AG09319 (cell line): ENCODE data around the gene ECHDC1.

Source experiments
- DNase-seq: peaks from one replicate; pipeline ENCODE4 v3.0.0-alpha.2; 2010; ENCODE audit warnings: low read depth; ENCODE audit errors: extremely low read depth
- TF ChIP-seq, protein P1 (sequence below): IDR thresholded peaks from 2 replicates; pipeline ENCODE4 v1.5.1; 2011; ENCODE audit warnings: low read depth, mild to moderate bottlenecking, inconsistent platforms, low read length, moderate library complexity

The ECHDC1 gene

DNA sequence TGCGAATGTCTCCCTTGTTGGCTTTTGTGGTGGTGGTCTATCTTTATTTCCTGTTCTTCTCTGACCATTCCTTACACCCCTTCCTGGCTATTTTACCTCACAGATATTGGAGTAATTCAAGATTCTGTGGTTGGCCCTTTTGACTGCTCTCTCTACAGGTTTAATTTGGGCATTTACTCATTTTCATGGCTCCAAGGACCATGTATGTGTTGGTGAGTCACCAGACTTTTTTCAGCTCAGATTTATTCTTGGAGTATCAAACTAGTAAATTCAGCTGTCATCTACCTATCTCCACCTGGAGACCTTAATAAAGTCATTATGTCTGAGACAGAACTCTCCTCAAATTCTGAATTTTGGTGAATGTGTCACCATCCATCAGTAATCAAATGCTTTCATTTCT, 61.2 kb downstream of the ECHDC1 start:
- DNase-seq = no peak
- TF ChIP-seq, protein P1, sequence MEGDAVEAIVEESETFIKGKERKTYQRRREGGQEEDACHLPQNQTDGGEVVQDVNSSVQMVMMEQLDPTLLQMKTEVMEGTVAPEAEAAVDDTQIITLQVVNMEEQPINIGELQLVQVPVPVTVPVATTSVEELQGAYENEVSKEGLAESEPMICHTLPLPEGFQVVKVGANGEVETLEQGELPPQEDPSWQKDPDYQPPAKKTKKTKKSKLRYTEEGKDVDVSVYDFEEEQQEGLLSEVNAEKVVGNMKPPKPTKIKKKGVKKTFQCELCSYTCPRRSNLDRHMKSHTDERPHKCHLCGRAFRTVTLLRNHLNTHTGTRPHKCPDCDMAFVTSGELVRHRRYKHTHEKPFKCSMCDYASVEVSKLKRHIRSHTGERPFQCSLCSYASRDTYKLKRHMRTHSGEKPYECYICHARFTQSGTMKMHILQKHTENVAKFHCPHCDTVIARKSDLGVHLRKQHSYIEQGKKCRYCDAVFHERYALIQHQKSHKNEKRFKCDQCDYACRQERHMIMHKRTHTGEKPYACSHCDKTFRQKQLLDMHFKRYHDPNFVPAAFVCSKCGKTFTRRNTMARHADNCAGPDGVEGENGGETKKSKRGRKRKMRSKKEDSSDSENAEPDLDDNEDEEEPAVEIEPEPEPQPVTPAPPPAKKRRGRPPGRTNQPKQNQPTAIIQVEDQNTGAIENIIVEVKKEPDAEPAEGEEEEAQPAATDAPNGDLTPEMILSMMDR = no peak

DNA sequence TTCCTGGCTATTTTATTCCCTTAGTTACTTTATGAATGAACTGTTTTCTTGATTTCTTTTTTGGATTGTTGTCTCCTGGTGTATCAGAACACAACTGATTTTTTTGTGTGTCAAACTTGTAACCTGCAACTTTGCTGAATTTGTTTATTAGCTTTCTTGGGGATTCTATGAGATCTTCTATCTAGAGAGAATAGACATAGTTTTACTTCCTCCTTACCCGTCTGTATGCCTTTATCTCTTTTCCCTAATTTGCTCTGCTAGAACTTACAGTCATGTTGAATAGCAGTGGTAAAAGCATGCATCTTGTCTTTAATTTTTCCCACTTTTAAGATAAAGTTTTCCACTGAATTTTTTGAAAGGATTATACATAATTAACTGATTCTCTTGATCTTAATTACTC, 63.6 kb downstream of the ECHDC1 start:
- DNase-seq = no peak
- TF ChIP-seq, protein P1 = no peak

DNA sequence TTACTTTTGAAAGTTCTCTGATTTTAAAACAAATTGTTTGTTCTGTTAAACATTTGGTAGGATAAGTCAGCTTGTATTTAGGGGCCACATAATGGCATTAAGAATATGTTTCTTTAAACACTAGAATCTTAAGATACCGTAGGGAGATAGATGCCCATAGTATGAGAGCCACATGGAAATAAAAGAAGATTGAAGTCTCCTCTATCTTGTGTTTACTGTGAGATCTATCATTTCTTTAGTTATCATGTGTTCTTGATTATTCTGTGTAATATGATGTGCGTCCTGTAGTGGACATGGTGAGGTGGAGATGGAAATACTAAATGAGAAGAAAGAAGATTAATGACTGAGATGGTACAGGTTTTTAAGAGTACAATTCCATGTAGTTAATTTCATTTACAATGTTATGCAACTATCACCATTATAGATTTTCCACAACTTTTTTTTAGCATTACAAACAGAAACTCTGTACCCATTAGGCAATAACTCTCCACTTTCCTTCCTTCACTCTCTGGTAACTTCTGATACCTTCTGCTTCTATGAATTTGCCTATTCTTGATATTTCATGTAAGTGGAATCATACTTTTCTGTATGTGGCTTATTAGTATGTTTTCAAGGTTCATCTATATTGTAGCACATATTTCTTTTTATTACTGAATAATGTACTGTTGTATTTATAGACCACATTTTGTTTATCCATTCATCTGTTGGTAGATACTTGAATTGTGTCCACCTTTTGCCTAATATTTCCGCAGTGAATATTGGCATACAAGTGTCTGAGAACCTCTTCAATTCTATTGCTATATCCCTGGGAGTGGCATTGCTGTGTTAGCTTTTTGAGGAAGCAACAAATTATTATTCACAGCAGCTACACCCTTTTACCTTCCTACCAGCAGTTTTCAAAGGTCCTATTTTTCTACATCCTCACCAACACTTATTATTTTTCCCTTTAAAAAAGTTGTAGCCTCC, 65.2 kb downstream of the ECHDC1 start:
- DNase-seq = no peak
- TF ChIP-seq, protein P1 = no peak

DNA sequence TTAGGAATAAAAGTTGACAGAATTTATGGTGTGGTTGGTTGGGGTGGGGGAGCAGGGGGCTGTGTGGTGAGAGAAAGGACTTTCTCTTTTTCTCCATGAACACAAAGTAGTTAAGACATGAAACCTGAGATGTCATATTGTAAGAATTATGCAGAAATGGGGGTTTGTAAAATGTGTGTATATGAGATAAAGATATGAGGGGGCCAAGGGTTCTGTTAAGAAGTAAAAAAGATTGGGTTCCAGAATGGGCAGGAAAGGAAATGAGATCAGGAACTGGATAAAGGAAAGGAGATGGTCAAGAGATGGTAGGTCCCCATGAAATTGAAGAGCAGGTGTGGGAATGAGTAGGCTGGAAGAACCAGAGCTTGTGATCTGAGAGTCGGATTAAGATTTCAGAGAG, 67.1 kb downstream of the ECHDC1 start:
- DNase-seq = no peak
- TF ChIP-seq, protein P1 = no peak

DNA sequence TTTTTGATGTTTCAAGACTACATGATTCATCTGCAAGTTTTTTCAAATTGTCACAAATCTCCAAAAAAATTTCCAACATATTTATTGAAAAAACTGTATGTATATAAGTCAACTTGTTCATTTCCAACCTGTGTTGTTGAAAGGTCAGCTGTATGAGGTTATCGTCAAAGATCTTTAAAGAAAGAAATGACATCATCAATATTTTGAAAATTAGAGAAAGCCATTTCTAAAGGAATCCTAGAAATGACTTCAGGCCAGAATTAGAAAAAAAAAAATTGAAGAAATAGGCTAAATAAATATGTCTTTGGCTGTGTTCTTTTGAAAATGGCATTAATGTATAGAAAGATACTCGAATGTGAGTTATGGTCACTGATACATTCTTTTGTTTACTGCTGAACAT, 69.9 kb downstream of the ECHDC1 start:
- DNase-seq = no peak
- TF ChIP-seq, protein P1 = no peak

DNA sequence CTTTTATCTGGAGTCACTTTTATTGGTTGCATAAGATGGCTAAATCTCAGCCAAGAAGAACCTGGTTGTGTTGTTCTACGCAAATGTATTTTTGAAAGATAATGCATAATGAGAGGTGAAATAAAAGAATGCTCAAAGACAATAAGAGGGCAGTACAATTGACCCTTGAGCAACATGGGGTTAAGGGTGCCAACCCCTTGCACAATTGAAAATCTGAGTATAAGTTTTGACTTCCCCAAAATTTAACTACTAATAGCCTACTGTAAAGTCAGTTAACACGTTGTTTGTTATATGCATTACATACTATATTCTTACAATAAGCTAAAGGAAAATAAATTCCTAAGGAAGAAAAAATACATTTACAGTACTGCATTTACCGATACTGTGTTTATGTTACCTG, 70.8 kb downstream of the ECHDC1 start:
- TF ChIP-seq, protein P1 = no peak

DNA sequence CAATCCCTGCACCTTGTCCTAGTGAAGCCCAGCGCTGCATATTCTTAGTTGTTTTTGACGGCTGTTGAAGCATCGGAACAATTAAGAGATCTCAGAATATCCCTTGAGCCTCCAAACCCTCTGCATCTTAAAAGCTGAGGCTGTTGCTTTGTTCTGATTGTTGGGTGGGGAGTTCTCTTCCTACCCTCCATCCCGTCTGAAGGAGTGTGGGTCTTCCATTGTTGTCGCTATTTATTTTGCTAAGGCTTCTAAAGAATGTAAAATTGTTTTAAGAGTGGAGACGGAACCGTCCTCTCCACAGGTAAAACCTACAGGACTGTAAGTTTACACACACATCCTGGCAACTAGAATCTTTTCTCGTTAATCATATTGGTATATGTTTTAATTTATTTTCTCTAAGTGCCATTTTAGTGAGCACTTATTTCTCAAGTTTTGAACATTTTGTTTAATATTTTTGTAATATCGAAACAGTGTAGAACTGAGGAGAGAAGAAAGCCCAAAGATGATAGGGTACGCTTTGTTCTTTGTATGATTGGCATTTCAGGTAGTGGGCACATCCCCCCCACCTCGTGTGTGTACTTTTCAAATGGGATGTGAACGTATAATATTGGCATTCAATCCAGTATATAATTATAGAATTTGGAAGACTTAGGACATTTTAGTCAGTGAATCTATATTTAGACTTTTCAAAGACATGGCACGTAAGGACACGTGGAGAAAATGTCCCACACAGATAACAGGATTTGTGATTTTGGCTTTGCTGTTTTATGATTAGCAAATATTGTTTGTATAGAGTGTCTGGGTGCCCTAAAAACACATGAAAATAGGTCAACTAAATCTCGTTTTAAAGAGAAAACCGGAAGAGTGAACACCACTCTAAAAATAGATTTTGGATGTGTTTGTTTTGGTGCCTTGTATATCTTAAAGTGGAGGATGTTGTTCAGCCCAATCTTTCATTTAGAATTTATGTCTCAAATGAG, 75.5 kb downstream of the ECHDC1 start:
- TF ChIP-seq, protein P1 = no peak
- no peak for DNase-seq

More for the DNA sequence above, 70.8 kb downstream of the ECHDC1 start:
- no peak for DNase-seq
